Astrocyte of the spinal cord (primary cell): ENCODE results near the gene NKX2-8.

Source experiments
- DNase-seq: peaks from one replicate; pipeline ENCODE4 v3.0.0; 2011; ENCODE audit warnings: low read depth, low spot score
- H3K4me3 ChIP-seq: 2 replicates; pipeline ENCODE4 v1.5.1; 2011; ENCODE audit warnings: low read depth, mild to moderate bottlenecking, low read length, moderate library complexity
- in situ Hi-C: cut with HindIII; loops from 2 replicates; pipeline ENCODE4 v1.10.0; 2017; ENCODE audit warnings: low sequenced_read_pairs
- TF ChIP-seq, protein P1 (sequence below): IDR thresholded peaks from 2 replicates; pipeline ENCODE4 v1.5.1; 2012; ENCODE audit warnings: low read depth, mild to moderate bottlenecking, low read length, inconsistent platforms

NKX2-8 gene

GRCh38 chr14:36588788-36589187, 6.4 kb upstream of the NKX2-8 start:
- DNase-seq: no peak
- H3K4me3 ChIP-seq: no peak overlapping the region
- in situ Hi-C loops: no loop called here
- TF ChIP-seq, protein P1, sequence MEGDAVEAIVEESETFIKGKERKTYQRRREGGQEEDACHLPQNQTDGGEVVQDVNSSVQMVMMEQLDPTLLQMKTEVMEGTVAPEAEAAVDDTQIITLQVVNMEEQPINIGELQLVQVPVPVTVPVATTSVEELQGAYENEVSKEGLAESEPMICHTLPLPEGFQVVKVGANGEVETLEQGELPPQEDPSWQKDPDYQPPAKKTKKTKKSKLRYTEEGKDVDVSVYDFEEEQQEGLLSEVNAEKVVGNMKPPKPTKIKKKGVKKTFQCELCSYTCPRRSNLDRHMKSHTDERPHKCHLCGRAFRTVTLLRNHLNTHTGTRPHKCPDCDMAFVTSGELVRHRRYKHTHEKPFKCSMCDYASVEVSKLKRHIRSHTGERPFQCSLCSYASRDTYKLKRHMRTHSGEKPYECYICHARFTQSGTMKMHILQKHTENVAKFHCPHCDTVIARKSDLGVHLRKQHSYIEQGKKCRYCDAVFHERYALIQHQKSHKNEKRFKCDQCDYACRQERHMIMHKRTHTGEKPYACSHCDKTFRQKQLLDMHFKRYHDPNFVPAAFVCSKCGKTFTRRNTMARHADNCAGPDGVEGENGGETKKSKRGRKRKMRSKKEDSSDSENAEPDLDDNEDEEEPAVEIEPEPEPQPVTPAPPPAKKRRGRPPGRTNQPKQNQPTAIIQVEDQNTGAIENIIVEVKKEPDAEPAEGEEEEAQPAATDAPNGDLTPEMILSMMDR: no peak

DNA sequence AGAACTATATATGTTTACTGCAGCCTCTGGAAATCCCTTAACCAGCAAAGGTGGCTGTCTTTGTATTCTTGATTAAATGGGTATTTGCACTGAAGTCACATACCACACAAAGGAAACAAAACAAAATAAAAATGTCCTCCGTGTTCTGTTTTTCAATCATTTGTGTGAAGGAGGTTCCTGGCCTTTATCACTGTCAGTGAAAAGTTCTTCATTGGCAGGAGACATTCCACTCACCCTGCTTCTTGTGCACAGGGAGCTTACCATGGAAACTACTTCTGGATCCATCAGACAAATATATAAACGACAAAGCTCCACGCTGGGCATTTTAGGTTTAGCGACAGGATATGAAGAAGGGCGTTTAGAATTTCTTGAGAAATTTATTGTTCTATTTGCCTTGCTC, 5.7 kb upstream of the NKX2-8 start:
- in situ Hi-C loops: no loop called here
- no peak overlapping the region for H3K4me3 ChIP-seq
- no peak for DNase-seq
- TF ChIP-seq, protein P1: no peak

GRCh38 chr14:36585100-36585499, 2.7 kb upstream of the NKX2-8 start:
- TF ChIP-seq, protein P1: no peak
- in situ Hi-C loops: no loop called here
- DNase-seq: no peak
- H3K4me3 ChIP-seq: no peak overlapping the region

- TF ChIP-seq, protein P1: no peak
- in situ Hi-C loops: no loop called here
- no peak for DNase-seq
- H3K4me3 ChIP-seq: no peak overlapping the region
Observed at GRCh38 chr14:36583893-36584811, 1.7 kb upstream of the NKX2-8 start.

DNA sequence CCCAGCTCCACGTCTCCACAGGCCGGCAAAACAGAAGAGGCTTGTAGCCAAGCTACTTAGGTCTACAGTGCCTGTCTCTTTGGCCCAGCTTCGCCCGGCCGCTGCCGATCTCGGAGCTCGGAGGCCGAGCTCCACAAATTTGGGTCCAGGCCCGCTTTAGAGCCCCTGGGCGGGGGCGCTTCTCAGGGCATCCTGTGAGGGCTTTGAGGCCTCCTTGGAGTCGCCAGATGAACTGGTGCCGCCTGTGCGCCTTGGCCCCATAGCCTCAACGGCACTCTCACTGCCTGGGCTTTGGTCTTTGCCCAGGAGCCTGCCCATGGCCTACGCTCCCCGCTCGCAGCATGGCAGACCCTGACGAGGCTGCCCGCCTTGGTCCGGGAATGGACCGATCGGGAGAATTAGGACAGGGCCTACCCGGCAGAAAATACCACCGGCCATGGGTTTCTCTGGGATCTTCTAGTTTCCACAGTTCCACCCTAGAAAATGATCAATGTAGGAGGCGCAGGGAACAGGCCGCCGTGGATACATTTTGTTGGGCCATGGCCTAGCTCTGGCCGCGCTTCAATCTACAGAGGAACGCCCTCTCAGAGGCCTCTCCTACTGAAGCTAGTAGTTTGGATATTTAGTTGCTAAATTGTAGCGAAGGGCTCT, 953 bp upstream of the NKX2-8 start:
- peak; percentile 6 for DNase-seq
- TF ChIP-seq, protein P1: no peak
- no peak overlapping the region for H3K4me3 ChIP-seq
- in situ Hi-C loops: no loop called here

GRCh38 chr14:36582874-36583241, 444 bp upstream of the NKX2-8 start:
- no peak for DNase-seq
- in situ Hi-C loops: no loop called here
- TF ChIP-seq, protein P1: no peak
- H3K4me3 ChIP-seq: no peak overlapping the region
